DMS153 treated with DMSO at 0.1 percent for 48 hours (cell line): ENCODE results near the gene ZBTB17.

ENCODE experiments used
- DNase-seq: peaks from one replicate; lab custom pipeline; 2025; ENCODE audit not compliant: unreplicated experiment; lab: John Stamatoyannopoulos, UW

Gene ZBTB17

GRCh38 chr1:15948091-15948591 lies 27.8 kb downstream of the ZBTB17 start:
- no peak for DNase-seq

GRCh38 chr1:15947382-15948090 lies 28.4 kb downstream of the ZBTB17 start:
- no peak for DNase-seq

GRCh38 chr1:15946571-15947381 lies 29.1 kb downstream of the ZBTB17 start:
- no peak for DNase-seq

- no peak for DNase-seq
These were observed 30.0 kb downstream of the ZBTB17 start for GRCh38 chr1:15945832-15946448.

- DNase-seq, result no peak
These were observed 30.7 kb downstream of the ZBTB17 start for GRCh38 chr1:15945011-15945831.

GRCh38 chr1:15944308-15945010 lies 31.4 kb downstream of the ZBTB17 start:
- no peak for DNase-seq

GRCh38 chr1:15943992-15944307 lies 32.0 kb downstream of the ZBTB17 start:
- DNase-seq, result no peak

- DNase-seq, result no peak
These were observed 32.4 kb downstream of the ZBTB17 start for GRCh38 chr1:15943328-15943991.

- no peak for DNase-seq
These were observed 33.1 kb downstream of the ZBTB17 start for GRCh38 chr1:15942661-15943327.

GRCh38 chr1:15941899-15942660 lies 33.8 kb downstream of the ZBTB17 start:
- no peak for DNase-seq

- no peak for DNase-seq
These were observed 34.7 kb downstream of the ZBTB17 start for GRCh38 chr1:15941044-15941840.

GRCh38 chr1:15940110-15941043 lies 35.5 kb downstream of the ZBTB17 start:
- DNase-seq, result no peak

- DNase-seq, result no peak
These were observed 36.5 kb downstream of the ZBTB17 start for GRCh38 chr1:15939181-15940109.

- DNase-seq, result no peak
These were observed 37.2 kb downstream of the ZBTB17 start for GRCh38 chr1:15938628-15939161.

GRCh38 chr1:15937706-15938168 lies 38.2 kb downstream of the ZBTB17 start:
- DNase-seq, result no peak
